Peyer's patch (tissue), 4 donors: Measurements from ENCODE around the gene ADK. TPM values are rescaled to one million over a fixed set of nuclear protein-coding genes. Genes with fewer than 3 reads are reported as not detected.
"Not testable (repeated sequence)": the region's sequence is repeated elsewhere in the genome, so short reads cannot be mapped to it uniquely, and the experiment has no call there.

Source experiments
- DNase-seq, 3 donors: peaks; one replicate each; pipeline ENCODE4 v3.0.0-alpha.2; 2017 to 2019
- H3K27ac ChIP-seq, 4 donors: fragments of 200-600 bp; sonication (generic); one replicate each; pipeline ENCODE4 v1.5.1; 2016 to 2019
- H3K27me3 ChIP-seq, 2 donors: fragments of 200-600 bp; sonication (generic); one replicate each; pipeline ENCODE4 v1.5.1; 2019
- H3K36me3 ChIP-seq, 3 donors: fragments of 200-600 bp; sonication (generic); one replicate each; pipeline ENCODE4 v1.5.1; 2016 to 2019
- H3K4me1 ChIP-seq, 4 donors: fragments of 200-600 bp; sonication (generic); one replicate each; pipeline ENCODE4 v1.5.1; 2016 to 2019
- H3K4me3 ChIP-seq, 4 donors: fragments of 200-600 bp; sonication (generic); 1 replicate in 3 of 4; 2 replicates in 1 of 4; pipeline ENCODE4 v1.5.1; 2016 to 2019; ENCODE audit warnings: mild to moderate bottlenecking in 1 of 4
- H3K9me3 ChIP-seq, 4 donors: fragments of 200-600 bp; sonication (generic); one replicate each; pipeline ENCODE4 v1.5.1; 2016 to 2019; ENCODE audit warnings: mild to moderate bottlenecking in 1 of 4
- POLR2A ChIP-seq, 2 donors: fragments of 450-650 bp; IDR thresholded peaks; one replicate each; pipeline ENCODE4 v1.5.1; 2017; ENCODE audit warnings: antibody characterized with exemption in 2 of 2, mild to moderate bottlenecking in 2 of 2, moderate library complexity in 2 of 2
- total RNA-seq, 4 donors: library from RNA; depleted of rRNA; stranded (reverse); fragments of >200 nt; gene quantifications; one replicate each; pipeline ENCODE4 v1.1.0, GENCODE V29; 2016
- TF ChIP-seq, protein P1 (sequence below), 6 experiments: fragments of 450-650 bp in 4 of 6; fragments of 200-600 bp in 2 of 6; sonication (generic) in 1 of 6; IDR thresholded peaks; one replicate each; pipeline ENCODE4 v1.5.1; 2017 to 2019; ENCODE audit warnings: antibody characterized with exemption in 6 of 6, mild to moderate bottlenecking in 3 of 6, moderate library complexity in 1 of 6

The ADK gene
- total RNA-seq, 4 donors from 2014 or later, result 7.4 to 50.3 (median 14.3) TPM

DNA sequence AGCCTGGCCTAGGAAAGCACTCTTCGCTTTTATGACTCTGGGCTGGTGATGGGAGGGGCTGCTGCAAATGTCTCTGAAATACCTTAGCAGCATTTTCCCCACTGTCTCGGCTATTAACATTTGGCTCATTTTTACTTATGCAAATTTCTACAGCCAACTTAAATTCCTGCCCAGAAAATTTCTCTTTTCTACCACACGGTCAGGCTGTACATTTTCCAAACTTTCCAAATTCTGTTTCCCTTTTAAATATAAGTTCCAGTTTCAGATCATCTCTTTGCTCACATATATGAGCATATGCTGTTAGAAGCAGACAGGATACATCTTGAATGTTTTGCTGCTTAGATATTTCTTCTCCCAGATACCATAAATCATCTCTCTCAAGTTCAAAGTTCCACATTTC lies 332.3 kb downstream of the ADK start:
- DNase-seq, result no peak
- H3K27ac ChIP-seq, result no peak overlapping the region
- H3K4me1 ChIP-seq, result no peaks in the 10 kb centered on the region
- H3K9me3 ChIP-seq, result no peaks in the 10 kb centered on the region
- TF ChIP-seq, protein P1, sequence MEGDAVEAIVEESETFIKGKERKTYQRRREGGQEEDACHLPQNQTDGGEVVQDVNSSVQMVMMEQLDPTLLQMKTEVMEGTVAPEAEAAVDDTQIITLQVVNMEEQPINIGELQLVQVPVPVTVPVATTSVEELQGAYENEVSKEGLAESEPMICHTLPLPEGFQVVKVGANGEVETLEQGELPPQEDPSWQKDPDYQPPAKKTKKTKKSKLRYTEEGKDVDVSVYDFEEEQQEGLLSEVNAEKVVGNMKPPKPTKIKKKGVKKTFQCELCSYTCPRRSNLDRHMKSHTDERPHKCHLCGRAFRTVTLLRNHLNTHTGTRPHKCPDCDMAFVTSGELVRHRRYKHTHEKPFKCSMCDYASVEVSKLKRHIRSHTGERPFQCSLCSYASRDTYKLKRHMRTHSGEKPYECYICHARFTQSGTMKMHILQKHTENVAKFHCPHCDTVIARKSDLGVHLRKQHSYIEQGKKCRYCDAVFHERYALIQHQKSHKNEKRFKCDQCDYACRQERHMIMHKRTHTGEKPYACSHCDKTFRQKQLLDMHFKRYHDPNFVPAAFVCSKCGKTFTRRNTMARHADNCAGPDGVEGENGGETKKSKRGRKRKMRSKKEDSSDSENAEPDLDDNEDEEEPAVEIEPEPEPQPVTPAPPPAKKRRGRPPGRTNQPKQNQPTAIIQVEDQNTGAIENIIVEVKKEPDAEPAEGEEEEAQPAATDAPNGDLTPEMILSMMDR (IDR thresholded peaks at IDR 0.05), result no peak
- TF ChIP-seq POLR2A (IDR thresholded peaks at IDR 0.05), result no peak
- no peaks in the 10 kb centered on the region for H3K36me3 ChIP-seq
- H3K4me3 ChIP-seq, result no peak overlapping the region
- no peaks in the 10 kb centered on the region for H3K27me3 ChIP-seq

DNA sequence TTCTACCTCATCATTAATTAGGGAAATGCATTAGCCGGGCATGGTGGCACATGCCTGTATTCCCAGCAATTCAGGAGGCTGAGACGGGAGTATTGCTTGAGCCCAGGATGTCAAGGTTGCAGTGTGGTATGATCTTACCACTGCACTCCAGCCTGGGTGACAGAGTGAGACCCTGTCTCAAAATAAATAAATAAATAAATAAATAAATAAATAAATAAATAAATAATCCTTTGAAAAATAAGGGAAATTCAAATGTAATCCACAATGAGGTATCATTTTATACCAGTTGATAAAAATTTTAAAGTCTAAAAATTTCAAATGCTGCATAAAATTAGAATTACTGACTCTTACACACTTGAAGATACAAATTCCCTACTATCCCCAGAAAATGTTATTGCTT lies 334.3 kb downstream of the ADK start:
- no peak for DNase-seq
- TF ChIP-seq POLR2A (IDR thresholded peaks at IDR 0.05), result no peak
- TF ChIP-seq, protein P1 (IDR thresholded peaks at IDR 0.05), result no peak
- H3K9me3 ChIP-seq, result no peaks in the 10 kb centered on the region

DNA sequence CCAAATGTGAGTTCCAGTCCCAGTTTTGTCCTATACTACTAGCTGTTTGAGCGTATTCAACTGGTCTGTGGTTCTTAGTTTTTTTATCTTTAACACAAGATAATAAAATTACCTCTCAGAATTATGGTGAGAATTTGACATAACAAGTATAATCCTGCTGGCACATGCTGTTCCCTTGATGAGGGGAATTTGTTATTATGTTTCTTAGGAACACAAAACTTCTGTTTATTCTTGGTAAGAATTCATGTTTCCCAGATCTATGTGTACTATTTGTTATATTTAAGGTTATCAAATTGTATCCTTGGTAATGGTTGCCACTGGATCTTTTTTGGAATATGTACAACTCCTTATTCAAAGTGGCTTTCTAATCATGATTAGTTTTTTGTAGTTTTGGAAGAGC lies 335.6 kb downstream of the ADK start:
- no peaks in the 10 kb centered on the region for H3K9me3 ChIP-seq
- H3K27ac ChIP-seq, result no peak overlapping the region
- H3K27me3 ChIP-seq, result no peaks in the 10 kb centered on the region
- DNase-seq, result no peak
- no peaks in the 10 kb centered on the region for H3K36me3 ChIP-seq
- no peak overlapping the region for H3K4me3 ChIP-seq
- no peak for TF ChIP-seq POLR2A (IDR thresholded peaks at IDR 0.05)
- TF ChIP-seq, protein P1 (IDR thresholded peaks at IDR 0.05), result no peak
- no peaks in the 10 kb centered on the region for H3K4me1 ChIP-seq

More for the DNA sequence above, 334.3 kb downstream of the ADK start:
- Histone ChIP-seq H3K27me3 (no peaks in the 10 kb centered on the region), H3K27ac (no peak overlapping the region), H3K4me1 (no peaks in the 10 kb centered on the region), H3K36me3 (no peaks in the 10 kb centered on the region), H3K4me3 (no peak overlapping the region)

DNA sequence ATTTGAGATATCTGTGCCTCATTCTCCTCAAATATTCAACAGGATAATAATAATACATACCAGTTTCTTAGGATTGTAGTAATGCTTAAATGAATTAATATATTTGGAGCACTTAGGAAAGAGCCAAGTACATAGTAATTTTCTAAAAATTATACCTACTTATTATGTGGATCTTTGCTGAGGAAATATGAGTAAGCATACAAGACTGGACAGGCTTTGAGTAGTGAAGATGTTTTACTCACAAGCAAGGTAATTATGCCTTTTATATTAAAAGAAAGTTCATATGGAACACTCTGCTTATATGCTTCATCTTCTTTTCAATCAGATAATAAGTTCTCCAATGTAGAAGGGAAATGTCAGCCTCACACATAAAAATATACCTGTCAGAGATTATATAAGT lies 337.9 kb downstream of the ADK start:
- Histone ChIP-seq H3K27ac (no peak overlapping the region), H3K4me1 (no peaks in the 10 kb centered on the region), H3K4me3 (no peak overlapping the region), H3K27me3 (no peaks in the 10 kb centered on the region), H3K9me3 (no peaks in the 10 kb centered on the region), H3K36me3 (no peaks in the 10 kb centered on the region)
- DNase-seq, result no peak
- TF ChIP-seq POLR2A (IDR thresholded peaks at IDR 0.05), result no peak
- TF ChIP-seq, protein P1 (IDR thresholded peaks at IDR 0.05), result no peak

DNA sequence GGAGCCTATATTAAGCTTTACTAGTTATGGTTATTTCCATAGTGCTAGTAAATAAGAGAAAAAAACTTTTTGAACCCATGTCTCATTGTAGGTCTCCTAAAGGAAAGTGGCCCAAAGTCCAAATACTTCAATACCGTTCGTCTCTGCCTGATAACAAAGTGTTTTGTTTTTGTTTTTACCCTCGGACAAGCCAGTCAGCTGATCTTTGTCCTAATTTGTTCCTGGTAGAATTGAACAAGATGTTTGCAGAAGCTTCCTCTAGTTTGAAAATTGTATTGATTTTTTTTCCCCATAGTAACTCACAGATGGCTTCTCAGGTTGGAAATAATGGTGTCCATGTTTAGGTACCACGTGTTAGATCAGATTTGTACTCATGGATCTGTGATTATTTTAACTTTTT lies 339.5 kb downstream of the ADK start:
- no peak overlapping the region for H3K4me3 ChIP-seq
- no peaks in the 10 kb centered on the region for H3K4me1 ChIP-seq
- H3K36me3 ChIP-seq, result no peaks in the 10 kb centered on the region
- TF ChIP-seq POLR2A (IDR thresholded peaks at IDR 0.05), result no peak
- TF ChIP-seq, protein P1 (IDR thresholded peaks at IDR 0.05), result no peak
- no peak for DNase-seq
- H3K27ac ChIP-seq, result no peak overlapping the region
- H3K27me3 ChIP-seq, result no peaks in the 10 kb centered on the region
- H3K9me3 ChIP-seq, result no peaks in the 10 kb centered on the region

DNA sequence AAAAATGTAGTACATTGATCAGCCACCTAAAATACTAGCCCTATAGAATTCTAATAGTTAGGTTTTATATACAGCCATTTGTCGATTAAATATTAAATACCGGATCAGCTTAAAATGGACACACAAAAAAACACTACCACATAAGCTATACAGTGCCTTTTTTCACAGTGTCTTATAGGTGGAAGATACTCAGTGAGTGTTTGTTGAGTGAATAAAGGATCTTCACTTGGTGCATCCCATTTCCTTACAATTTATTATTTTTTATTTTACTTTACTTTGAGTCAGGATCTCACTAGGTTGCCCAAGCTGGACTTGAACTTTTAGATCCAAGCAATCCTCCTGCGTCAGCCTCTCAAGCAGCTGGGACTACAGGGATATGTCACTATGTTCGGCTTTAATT lies 340.0 kb downstream of the ADK start:
- TF ChIP-seq, protein P1 (IDR thresholded peaks at IDR 0.05), result no peak
- TF ChIP-seq POLR2A (IDR thresholded peaks at IDR 0.05), result no peak
- no peaks in the 10 kb centered on the region for H3K27me3 ChIP-seq

DNA sequence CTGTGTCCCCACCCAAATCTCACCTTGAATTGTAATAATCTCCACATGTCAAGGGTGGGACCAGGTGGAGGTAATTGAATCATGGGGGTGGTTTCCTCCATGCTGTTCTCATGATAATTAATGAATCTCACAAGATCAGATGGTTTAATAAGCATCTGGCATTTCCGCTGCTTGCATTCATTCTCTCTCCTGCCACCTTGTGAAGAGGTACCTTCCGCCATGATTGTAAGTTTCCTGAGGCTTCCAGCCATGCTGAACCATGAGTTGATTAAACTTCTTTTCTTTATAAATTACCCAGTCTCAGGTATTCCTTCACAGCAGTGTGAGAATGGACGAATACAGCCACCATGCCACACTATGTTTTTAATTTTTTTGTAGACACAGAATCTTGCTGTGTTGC lies 345.3 kb downstream of the ADK start:
- not testable (repeated sequence) for H3K4me1 ChIP-seq, H3K27ac ChIP-seq, DNase-seq, H3K36me3 ChIP-seq, H3K4me3 ChIP-seq, H3K9me3 ChIP-seq, H3K27me3 ChIP-seq

More for the DNA sequence above, 340.0 kb downstream of the ADK start:
- Histone ChIP-seq H3K36me3 (no peaks in the 10 kb centered on the region), H3K27ac (no peak overlapping the region), H3K9me3 (no peaks in the 10 kb centered on the region), H3K4me1 (no peaks in the 10 kb centered on the region), H3K4me3 (no peak overlapping the region)
- no peak for DNase-seq

DNA sequence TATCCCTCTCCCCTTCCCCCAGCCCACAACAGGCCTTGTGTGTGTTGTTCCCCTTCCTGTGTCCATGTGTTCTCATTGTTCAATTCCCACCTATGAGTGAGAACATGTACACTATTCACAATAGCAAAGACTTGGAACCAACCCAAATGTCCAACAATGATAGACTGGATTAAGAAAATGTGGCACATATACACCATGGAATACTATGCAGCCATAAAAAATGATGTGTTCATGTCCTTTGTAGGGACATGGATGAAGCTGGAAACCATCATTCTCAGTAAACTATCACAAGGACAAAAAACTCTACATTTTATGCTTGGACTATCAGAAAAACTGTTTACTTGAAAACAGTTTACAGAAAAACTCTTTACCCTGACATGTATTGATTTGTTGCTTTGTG lies 347.6 kb downstream of the ADK start:
- not testable (repeated sequence) for H3K27ac ChIP-seq, H3K4me1 ChIP-seq, H3K9me3 ChIP-seq, H3K4me3 ChIP-seq, DNase-seq, H3K27me3 ChIP-seq, H3K36me3 ChIP-seq
